ENCODE measurements around the gene PAK4. TPM values are rescaled to one million over a fixed set of nuclear protein-coding genes. Genes with fewer than 3 reads are reported as not detected.

Gene PAK4
- total and polyA plus RNA-seq, 7 donors, result 7.2 to 22.0 (median 12.5) TPM

DNA sequence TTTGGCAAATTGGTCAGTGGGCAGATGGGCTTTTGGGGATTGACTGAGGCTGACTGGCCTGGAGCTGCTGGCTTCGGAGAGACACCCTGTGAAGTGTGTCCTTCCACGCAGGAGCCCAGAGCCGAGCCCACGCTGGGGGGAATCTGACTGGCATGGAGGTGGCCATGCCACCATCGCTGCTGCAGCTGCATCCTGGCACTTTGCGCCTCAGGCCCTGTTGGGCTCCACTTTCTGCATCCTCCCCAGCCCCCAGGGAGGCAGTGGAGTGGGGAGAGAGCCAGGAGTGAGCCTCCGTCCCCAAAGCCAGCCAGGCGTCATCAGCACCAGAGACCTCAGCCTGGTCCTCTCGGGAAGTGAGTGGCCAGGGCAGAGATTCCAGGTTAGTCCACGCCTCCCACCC lies 54.2 kb downstream of the PAK4 start:
- no peaks in the 10 kb centered on the region for H3K27me3 ChIP-seq (ENCODE audit: insufficient read depth in 3 of 3, low read length in 2 of 3)
- 87 to 92% (median 89%) methylated on average over 9 to 10 of the region's 10 CpGs for WGBS, 3 donors
- no peak for DNase-seq
- intact Hi-C loops (cut with DNase I), result no loop called here
- no peaks in the 10 kb centered on the region for H3K4me1 ChIP-seq
- no peak for ATAC-seq
- H3K27ac ChIP-seq, result no peak overlapping the region
- H3K4me3 ChIP-seq, result no peak overlapping the region
- H3K36me3 ChIP-seq (ENCODE audit: insufficient read depth in 1 of 2, low read depth in 1 of 2), result peaks cover 5 to 42% of the 10 kb centered on the region in 2 donors
- TF ChIP-seq, protein P1, sequence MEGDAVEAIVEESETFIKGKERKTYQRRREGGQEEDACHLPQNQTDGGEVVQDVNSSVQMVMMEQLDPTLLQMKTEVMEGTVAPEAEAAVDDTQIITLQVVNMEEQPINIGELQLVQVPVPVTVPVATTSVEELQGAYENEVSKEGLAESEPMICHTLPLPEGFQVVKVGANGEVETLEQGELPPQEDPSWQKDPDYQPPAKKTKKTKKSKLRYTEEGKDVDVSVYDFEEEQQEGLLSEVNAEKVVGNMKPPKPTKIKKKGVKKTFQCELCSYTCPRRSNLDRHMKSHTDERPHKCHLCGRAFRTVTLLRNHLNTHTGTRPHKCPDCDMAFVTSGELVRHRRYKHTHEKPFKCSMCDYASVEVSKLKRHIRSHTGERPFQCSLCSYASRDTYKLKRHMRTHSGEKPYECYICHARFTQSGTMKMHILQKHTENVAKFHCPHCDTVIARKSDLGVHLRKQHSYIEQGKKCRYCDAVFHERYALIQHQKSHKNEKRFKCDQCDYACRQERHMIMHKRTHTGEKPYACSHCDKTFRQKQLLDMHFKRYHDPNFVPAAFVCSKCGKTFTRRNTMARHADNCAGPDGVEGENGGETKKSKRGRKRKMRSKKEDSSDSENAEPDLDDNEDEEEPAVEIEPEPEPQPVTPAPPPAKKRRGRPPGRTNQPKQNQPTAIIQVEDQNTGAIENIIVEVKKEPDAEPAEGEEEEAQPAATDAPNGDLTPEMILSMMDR (IDR thresholded peaks at IDR 0.05), result no peak
- no peaks in the 10 kb centered on the region for H3K9me3 ChIP-seq

DNA sequence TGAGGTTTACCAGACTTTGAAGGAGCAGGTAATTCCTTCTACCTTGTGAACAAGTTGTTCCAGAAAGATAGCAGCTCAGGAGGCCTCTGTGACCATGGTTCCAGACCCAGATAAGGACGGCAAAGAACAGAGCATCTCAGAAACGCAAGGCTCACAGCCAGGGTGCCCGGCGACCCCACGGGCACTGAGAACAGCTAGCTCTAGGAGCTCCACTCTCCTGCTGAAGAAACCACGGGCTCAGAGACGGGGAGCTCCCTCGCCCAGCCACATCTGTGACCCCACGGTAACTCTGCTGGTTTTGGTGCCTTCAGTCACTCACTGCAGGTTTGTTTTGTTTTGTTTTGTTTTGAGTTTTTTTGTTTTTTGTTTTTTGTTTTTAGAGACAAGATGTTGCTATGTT lies 55.2 kb downstream of the PAK4 start:
- H3K4me3 ChIP-seq, result no peak overlapping the region
- no peak for ATAC-seq
- TF ChIP-seq, protein P1 (IDR thresholded peaks at IDR 0.05), result no peak
- no peak for DNase-seq
- H3K4me1 ChIP-seq, result no peaks in the 10 kb centered on the region
- intact Hi-C loops (cut with DNase I), result no loop called here
- no peaks in the 10 kb centered on the region for H3K9me3 ChIP-seq
- peaks cover 0 to 1% (median 0%) of the 10 kb centered on the region in 3 donors for H3K27me3 ChIP-seq (ENCODE audit: insufficient read depth in 3 of 3, low read length in 2 of 3)
- WGBS, 3 donors, result 81 to 87% (median 84%) methylated on average over 9 of the region's 9 CpGs
- H3K27ac ChIP-seq, result no peak overlapping the region
- H3K36me3 ChIP-seq (ENCODE audit: insufficient read depth in 1 of 2, low read depth in 1 of 2), result peaks cover 5 to 39% of the 10 kb centered on the region in 2 donors

DNA sequence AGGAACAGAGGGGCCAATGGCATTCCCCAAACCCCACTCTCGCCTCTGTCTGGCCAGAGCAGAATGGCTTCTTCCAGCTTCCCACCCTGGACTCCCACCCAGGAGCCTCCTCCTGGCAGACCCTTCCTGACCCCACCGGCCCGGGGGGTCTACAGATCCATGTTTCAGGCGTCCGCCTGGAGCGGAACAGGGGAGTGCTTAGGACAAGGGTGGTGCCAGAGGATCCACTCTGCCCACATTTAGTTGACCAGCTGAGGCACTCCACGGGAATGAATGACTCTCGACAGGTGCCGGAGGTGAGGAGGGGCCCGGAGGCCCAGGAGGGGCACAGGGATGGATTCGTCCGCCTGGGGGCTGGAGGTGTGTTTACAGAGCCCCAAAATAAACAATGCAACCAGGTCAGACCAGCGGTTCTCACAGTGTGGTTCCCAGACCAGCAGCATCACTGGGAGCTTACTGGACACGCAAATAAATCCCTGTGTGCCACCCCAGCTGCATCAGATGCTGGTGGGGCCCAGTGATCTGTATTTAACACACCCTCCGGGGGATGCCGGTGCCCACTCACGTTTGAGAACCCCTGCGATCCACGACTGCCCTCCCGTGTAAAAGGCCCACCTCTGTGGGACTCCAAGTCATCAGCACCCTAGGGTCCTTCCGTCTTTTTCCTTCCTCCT lies 56.1 kb downstream of the PAK4 start:
- Histone ChIP-seq H3K4me1 (no peaks in the 10 kb centered on the region), H3K4me3 (no peak overlapping the region), H3K27me3 (ENCODE audit: insufficient read depth in 3 of 3, low read length in 2 of 3) (peaks cover 0 to 1% (median 0%) of the 10 kb centered on the region in 3 donors), H3K27ac (no peak overlapping the region), H3K9me3 (no peaks in the 10 kb centered on the region), H3K36me3 (ENCODE audit: insufficient read depth in 1 of 2, low read depth in 1 of 2) (peaks cover 0 to 33% of the 10 kb centered on the region in 2 donors)
- 73 to 79% (median 77%) methylated on average over 21 of the region's 21 CpGs for WGBS, 3 donors
- intact Hi-C loops (cut with DNase I), result no loop called here
- TF ChIP-seq, protein P1 (IDR thresholded peaks at IDR 0.05), result no peak
- no peak for DNase-seq
- no peak for ATAC-seq

DNA sequence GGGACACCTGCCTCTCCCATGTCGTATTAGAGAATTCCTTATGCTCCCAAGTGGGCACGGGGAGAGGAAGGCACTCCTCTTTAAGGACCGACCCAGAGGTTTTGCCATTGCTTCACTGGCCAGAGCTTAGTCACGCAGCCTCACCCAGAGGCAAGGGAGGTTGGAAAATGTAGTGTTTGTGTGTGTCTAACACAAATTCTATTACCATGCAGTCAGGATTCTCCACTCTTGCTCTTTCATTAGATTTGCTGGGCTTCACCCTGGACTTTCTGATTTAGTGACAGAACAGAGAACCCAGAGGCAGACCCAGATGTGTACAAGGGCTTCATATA lies 56.6 kb downstream of the PAK4 start:
- 65 to 74% (median 70%) methylated on average over 4 of the region's 4 CpGs for WGBS, 3 donors
- no peaks in the 10 kb centered on the region for H3K9me3 ChIP-seq
- intact Hi-C loops (cut with DNase I), result no loop called here
- ATAC-seq (no peak), DNase-seq (no peak)
- peaks cover 0 to 1% (median 0%) of the 10 kb centered on the region in 3 donors for H3K27me3 ChIP-seq (ENCODE audit: insufficient read depth in 3 of 3, low read length in 2 of 3)
- no peak overlapping the region for H3K4me3 ChIP-seq
- TF ChIP-seq, protein P1 (IDR thresholded peaks at IDR 0.05), result no peak
- no peaks in the 10 kb centered on the region for H3K4me1 ChIP-seq
- H3K27ac ChIP-seq, result no peak overlapping the region
- H3K36me3 ChIP-seq (ENCODE audit: insufficient read depth in 1 of 2, low read depth in 1 of 2), result peaks cover 0 to 30% of the 10 kb centered on the region in 2 donors

DNA sequence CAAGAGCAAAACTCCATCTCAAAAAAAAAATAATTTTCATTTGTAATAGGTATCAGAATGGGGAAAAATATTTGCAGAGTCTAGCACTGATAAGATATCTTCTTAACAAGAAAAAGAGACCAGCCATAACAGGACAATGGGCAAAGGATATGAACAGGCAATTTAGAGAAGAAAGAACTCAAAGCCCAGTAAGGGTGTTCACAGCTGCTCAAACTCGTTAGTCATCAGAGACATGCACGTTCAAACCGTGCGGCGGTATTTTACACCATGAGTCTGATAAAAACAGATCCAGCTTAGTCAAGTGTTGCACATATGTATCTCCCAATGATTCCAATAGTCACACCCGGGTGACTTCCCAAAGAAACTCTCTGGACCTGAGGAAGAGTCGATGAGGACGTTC lies 57.5 kb downstream of the PAK4 start:
- H3K4me1 ChIP-seq, result no peaks in the 10 kb centered on the region
- no peak for ATAC-seq
- H3K4me3 ChIP-seq, result no peak overlapping the region
- TF ChIP-seq, protein P1 (IDR thresholded peaks at IDR 0.05), result no peak
- WGBS, 3 donors, result 77 to 84% (median 82%) methylated on average over 8 of the region's 8 CpGs
- H3K27ac ChIP-seq, result no peak overlapping the region
- no peaks in the 10 kb centered on the region for H3K9me3 ChIP-seq
- intact Hi-C loops (cut with DNase I), result no loop called here
- H3K27me3 ChIP-seq (ENCODE audit: insufficient read depth in 3 of 3, low read length in 2 of 3), result peaks cover 0 to 1% (median under 1%) of the 10 kb centered on the region in 3 donors
- no peak for DNase-seq
- peaks cover 0 to 21% of the 10 kb centered on the region in 2 donors for H3K36me3 ChIP-seq (ENCODE audit: insufficient read depth in 1 of 2, low read depth in 1 of 2)
